NCI-H345 treated with DMSO at 0.1 percent for 48 hours (cell line): ENCODE data around the gene ATP7B.
A peak's percentile ranks its signal among the peaks of the same experiment; 100 is the strongest.
"Not testable (repeated sequence)": the region's sequence is repeated elsewhere in the genome, so short reads cannot be mapped to it uniquely, and the experiment has no call there.

Source experiments
- DNase-seq: peaks from one replicate; lab custom pipeline; 2025; ENCODE audit not compliant: unreplicated experiment; lab: John Stamatoyannopoulos, UW

Gene ATP7B

DNA sequence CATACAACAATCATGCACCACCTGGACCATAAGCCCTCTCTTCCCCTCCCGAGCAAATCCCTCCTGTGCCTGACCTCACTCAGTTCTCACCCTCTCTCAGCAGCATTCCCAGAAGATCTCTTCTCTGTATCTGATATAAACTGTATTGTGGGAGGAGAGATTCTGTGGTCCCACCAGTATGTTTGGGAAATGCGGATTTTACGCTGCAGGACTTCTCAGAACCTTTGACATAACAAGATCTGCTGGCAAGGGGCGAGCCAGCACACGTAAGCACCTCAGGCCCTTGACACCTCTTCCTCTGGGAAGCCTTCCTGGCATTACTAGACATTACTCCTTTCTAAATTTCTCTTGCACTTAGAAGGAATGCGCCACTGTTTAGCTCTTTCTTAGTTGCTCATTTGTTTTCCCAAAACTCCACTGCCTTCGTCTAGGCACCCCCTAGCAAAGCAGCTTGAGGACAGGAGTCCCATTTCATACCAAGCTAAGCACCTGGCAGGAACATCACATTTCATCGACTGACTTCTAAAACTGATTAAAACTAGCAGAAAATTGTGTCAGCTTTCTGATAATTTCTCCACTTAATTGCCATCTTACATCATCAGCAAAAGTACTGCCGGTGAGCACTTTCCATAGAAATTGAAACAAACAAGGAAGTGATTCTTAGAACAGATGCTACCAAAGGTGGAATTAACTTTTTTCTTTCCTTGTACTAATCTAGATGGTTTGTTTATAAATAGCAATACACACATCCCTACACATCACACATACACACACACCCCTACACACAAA is 86.3 kb downstream of the ATP7B start:
- DNase-seq, result no peak

DNA sequence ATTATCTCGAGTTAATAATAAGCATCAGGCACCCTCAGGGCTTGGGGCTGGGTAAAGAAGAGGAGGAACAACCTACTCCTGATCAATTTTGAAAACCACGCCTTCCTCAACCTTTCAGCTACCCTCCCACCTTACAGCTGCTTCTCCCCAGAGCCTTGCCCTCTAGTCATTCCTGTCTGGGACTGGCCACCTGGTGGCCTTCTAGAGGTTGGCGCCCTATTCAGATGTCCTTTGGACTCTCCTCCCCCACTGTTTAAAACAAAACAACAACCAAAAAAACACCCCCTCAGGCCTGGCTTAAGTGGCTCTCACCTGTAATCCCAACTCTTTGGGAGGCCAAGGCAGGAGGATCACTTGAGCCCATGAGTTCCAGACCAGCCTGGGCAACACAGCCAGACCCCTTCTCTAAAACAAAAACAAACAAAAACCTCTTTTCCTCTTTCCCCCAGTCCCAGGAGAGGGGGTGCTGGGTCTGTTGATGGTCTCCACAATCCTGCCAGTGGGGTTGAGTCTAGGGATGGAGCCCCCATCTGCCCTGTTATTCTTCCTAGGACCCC is 87.2 kb downstream of the ATP7B start:
- no peak for DNase-seq

- no peak for DNase-seq
These were observed 88.3 kb downstream of the ATP7B start for GRCh38 chr13:51922771-51923480.

DNA sequence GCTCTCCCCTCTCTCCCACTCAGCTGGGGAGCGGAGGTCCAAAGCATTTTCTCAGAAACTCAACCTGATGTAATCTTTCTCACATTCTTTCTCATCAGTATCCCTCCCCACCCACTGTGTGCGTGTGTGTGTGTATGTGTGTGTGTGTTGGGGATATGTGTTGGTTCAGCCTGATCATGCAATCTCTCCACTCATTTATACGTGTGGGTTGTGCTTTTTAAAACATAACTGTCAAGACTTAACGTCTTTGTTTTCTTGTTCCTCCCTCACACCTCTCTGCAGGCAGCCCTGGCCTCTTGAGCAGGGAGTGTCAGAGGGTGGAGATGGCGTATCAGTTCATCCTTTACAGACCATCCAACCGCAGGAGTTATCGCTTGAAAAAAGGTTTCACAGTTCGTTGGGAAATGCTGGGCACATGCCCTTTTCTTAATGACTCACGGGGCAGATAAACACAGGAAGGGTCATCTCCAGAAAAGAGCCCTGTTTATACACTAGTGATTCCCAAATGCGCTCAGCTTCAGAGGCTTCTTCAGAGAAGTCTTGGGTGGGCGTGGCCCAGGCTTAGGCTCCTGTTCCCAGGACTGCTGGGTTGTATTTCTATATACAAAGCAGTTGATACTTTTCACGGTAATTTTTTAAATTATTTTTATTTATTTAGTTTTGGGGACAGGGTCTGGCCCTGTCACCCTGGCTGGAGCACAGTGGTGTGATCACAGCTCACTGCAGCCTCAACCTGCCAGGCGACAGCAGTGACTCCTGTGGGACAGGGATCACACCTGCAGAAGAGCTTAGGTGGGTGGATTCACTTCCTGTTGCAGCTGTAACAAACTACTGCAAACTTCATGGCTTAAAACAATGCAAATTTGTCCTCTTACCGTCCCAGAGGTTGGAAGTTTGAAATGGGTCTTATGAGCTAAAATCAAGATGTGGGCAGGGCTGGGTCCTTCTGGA is 89.2 kb downstream of the ATP7B start:
- DNase-seq, result no peak

DNA sequence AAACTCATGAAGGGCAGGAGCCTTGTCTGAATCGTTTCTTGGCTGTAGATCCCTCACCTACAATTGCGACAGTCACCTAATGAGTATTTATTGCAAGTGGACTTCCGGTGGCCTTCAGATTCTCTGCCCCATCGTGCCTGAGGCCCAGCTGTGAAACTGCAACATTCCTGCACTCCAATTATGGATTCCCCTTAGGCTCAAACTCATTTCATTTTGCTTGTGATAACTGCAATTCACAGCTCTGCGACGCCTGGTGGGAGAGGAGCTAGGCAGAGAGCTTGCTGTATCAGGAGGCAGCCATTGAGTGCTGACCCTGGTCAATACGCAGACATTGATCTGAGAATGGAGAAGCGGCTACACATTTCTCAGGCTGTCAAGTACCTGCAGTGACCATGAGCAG is 90.5 kb downstream of the ATP7B start:
- no peak for DNase-seq

DNA sequence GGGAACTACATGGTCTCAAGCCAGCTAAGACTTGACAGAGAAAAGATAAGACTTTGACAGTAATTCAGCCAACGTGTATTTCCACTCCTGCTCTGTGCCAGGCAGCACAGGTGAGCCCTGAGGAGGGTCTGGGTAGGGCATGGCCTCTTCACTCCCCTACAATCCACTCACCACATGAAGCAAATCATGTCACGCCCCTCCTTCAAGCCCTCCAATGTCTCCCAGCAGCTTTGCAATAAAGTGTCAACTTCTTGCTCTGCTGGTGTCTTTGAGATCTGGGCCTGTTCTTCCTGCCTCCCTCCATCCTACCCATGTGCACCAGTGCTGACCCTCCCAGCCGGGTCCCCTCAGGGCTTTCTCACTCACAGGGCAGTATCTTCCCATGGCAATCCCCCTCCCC is 91.0 kb downstream of the ATP7B start:
- DNase-seq, result no peak

DNA sequence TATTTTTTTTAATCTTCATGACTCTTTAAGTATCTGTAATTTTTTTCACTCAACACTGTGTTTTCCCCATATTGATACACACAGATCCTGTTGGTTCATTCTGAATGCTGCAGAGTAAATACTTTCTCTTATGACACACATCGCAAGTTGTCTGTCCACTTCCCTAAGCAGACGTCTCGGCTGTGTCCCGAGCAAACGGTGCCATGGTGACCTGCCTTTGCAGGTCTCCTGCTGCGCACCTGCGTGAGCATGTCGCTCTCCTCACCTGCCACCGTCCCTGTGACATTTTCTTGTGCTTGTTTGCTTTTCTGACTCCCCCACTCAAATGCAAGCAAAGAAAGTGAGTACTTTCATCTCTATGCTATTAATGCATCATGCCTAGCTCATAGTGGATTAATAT is 91.7 kb downstream of the ATP7B start:
- DNase-seq, result no peak

DNA sequence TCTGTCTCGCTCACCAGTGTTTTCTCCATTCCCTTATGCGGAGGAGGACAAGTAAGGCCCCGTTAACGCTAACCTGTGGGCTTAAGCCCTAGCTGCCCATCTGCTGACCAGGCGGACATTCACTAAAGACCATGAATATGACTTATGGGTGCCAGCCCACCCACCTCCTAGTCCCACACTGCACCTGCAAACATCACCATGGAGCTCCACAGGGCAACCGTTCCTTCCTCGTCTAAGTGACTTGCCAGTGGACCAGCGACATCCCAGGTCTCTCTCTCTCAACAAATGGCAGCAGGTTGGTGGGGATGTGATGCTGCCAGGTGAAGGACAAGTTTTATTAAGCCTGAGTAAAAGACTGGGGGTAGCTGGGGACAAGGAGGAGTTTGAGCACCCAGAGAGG is 94.3 kb downstream of the ATP7B start:
- no peak for DNase-seq

DNA sequence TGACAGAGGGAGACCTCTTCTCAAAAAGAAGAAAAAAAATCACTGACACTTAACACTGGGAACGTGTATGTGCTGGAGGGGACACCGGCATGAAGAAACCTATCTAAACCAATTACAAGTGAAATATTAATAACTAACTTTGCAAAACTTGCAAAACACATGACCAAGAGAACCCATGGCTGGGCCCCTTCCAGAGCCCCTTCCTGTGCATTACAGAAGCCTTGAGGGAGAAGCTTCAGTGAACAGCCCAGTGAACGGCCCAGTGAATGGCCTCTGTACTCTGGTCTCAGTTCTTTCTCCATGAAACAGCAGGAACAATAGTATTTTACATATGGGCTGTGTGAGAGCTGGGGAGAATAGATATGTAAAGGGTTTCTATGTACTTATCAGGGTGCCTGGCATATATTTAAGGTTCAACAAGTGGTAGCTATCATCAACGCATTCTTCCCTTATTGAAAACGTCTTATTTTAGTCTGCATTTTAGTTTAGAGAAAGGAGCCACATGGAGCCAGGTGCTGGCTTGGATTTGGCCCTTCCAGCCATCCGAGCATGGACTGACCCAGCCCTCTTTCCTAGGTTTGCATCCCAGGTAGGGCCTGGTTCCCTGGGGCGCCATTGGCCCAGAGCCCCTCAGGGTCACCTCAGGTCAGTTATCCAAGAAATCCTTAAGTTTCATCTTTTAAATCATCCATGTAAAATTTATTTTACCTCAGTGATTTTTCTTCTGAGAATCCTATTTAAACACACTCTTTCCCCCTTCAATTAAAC is 95.0 kb downstream of the ATP7B start:
- no peak for DNase-seq

GRCh38 chr13:51914137-51914493 is 97.1 kb downstream of the ATP7B start:
- no peak for DNase-seq

GRCh38 chr13:51913421-51914136 is 97.7 kb downstream of the ATP7B start:
- DNase-seq, result peak; percentile 16

- DNase-seq, result no peak
These were observed 98.6 kb downstream of the ATP7B start for GRCh38 chr13:51912511-51913225.

DNA sequence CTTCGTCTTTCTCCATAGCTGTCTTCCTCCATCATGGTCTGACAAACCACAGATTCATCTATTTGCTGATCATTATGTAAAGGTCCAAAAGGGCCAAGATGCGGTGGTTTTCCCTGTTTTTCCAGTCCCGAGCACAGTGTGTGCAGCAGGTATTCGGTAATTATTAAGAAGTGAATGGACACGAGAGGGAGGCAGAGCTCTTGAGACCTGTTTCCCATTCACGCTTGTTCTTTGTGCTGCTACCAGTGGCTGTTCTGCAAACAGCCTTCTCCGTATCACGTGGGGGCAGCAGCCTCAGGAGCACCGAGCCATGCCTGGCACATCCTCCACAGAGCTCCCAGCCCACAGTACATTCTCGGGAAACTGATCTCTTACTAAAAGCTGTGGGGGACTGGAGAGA is 99.2 kb downstream of the ATP7B start:
- peak; percentile 5 for DNase-seq

GRCh38 chr13:51910508-51910907 is 100.7 kb downstream of the ATP7B start:
- DNase-seq, result no peak

- not testable (repeated sequence) for DNase-seq
These were observed 102.0 kb downstream of the ATP7B start for GRCh38 chr13:51909265-51909664.

- no peak for DNase-seq
These were observed 104.1 kb downstream of the ATP7B start for GRCh38 chr13:51907040-51907732.

- DNase-seq, result peak; percentile 12
These were observed 104.7 kb downstream of the ATP7B start for GRCh38 chr13:51906581-51906980.

DNA sequence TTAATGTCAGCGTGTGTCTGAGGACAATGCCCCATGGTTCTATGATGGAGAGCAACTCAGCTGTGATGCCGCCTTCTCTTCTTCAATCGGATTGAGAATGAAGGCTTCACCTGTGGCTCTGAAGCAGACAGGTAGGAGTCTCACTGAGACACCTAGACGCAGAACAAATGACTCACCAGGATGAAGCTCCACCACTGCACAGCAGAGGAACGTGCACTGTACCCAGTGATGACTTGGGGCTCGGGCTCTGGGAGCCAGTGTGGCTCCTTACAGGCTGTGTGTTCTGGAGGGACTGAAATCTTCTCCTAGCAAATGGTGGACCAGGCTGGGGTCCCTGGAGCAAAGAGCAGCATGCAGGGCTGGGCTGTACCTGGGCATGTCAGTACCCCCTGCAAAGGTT is 105.5 kb downstream of the ATP7B start:
- DNase-seq, result no peak

- no peak for DNase-seq
These were observed 108.5 kb downstream of the ATP7B start for GRCh38 chr13:51902776-51903175.
